Peyer's patch (tissue), 4 donors: ENCODE results near the gene RNF17.

Source experiments
- POLR2A ChIP-seq, 2 donors: fragments of 450-650 bp; IDR thresholded peaks; one replicate each; pipeline ENCODE4 v1.5.1; 2017; ENCODE audit warnings: antibody characterized with exemption in 2 of 2, mild to moderate bottlenecking in 2 of 2, moderate library complexity in 2 of 2
- TF ChIP-seq, protein P1 (sequence below), 6 experiments: fragments of 450-650 bp in 4 of 6; fragments of 200-600 bp in 2 of 6; sonication (generic) in 1 of 6; IDR thresholded peaks; one replicate each; pipeline ENCODE4 v1.5.1; 2017 to 2019; ENCODE audit warnings: antibody characterized with exemption in 6 of 6, mild to moderate bottlenecking in 3 of 6, moderate library complexity in 1 of 6

DNA sequence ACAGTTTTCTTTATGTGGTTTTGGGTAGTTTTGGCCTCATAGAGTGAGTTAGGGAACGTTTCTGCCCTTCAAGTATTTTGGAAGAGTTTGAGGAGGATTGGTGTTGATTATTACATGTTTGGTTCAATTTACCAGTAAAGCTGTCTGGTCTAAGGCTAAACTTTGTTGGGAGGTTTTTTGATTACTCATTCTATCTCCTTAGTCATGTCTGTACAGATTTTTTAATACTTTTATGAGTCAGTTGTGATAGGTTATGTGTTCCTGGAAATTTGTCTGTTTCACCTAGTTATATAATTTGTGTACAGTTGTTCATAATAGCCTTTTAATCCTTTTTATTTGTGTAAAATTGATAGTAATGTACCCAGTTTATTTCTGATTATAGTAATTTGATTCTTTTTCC, 20.4 kb downstream of the RNF17 start:
- TF ChIP-seq, protein P1, sequence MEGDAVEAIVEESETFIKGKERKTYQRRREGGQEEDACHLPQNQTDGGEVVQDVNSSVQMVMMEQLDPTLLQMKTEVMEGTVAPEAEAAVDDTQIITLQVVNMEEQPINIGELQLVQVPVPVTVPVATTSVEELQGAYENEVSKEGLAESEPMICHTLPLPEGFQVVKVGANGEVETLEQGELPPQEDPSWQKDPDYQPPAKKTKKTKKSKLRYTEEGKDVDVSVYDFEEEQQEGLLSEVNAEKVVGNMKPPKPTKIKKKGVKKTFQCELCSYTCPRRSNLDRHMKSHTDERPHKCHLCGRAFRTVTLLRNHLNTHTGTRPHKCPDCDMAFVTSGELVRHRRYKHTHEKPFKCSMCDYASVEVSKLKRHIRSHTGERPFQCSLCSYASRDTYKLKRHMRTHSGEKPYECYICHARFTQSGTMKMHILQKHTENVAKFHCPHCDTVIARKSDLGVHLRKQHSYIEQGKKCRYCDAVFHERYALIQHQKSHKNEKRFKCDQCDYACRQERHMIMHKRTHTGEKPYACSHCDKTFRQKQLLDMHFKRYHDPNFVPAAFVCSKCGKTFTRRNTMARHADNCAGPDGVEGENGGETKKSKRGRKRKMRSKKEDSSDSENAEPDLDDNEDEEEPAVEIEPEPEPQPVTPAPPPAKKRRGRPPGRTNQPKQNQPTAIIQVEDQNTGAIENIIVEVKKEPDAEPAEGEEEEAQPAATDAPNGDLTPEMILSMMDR (IDR thresholded peaks at IDR 0.05) = no peak
- TF ChIP-seq POLR2A (IDR thresholded peaks at IDR 0.05) = no peak
